RWPE2 (cell line): ENCODE results near the gene TRHDE.

Experiments
- ATAC-seq: fragments of 200-7000 bp; cut with Tn5 transposase; 3 replicates; pipeline ENCODE4 v1.9.1; 2021; ENCODE audit warnings: low read depth
- DNase-seq: peaks from one replicate; pipeline ENCODE4 v3.0.0-alpha.2; 2020; ENCODE audit warnings: low spot score
- H3K27ac ChIP-seq: fragments of 450-650 bp; 2 replicates; pipeline ENCODE4 v1.5.1; 2017; ENCODE audit warnings: mild to moderate bottlenecking; ENCODE audit not compliant: poor library complexity, severe bottlenecking
- H3K27me3 ChIP-seq: fragments of 250-450 bp; sonication (Bioruptor Pico); 2 replicates; pipeline ENCODE4 v1.5.1; 2021; ENCODE audit warnings: mild to moderate bottlenecking, moderate library complexity; ENCODE audit not compliant: insufficient read depth, poor library complexity, severe bottlenecking
- H3K36me3 ChIP-seq: fragments of 250-450 bp; sonication (Bioruptor Pico); 2 replicates; pipeline ENCODE4 v1.5.1; 2020; ENCODE audit warnings: low read depth, mild to moderate bottlenecking, moderate library complexity
- H3K4me1 ChIP-seq: fragments of 250-450 bp; sonication (Bioruptor Pico); 2 replicates; pipeline ENCODE4 v1.5.1; 2021; ENCODE audit warnings: mild to moderate bottlenecking, moderate library complexity; ENCODE audit not compliant: insufficient read depth, poor library complexity, severe bottlenecking
- H3K4me3 ChIP-seq: fragments of 250-450 bp; sonication (Bioruptor Pico); 2 replicates; pipeline ENCODE4 v1.5.1; 2021; ENCODE audit warnings: mild to moderate bottlenecking, moderate library complexity; ENCODE audit not compliant: severe bottlenecking
- H3K9me3 ChIP-seq: fragments of 250-450 bp; sonication (Bioruptor Pico); 2 replicates; pipeline ENCODE4 v1.5.1; 2021; ENCODE audit warnings: mild to moderate bottlenecking, moderate library complexity; ENCODE audit not compliant: severe bottlenecking
- CTCF ChIP-seq: fragments of 450-650 bp; IDR thresholded peaks from one replicate; pipeline ENCODE4 v1.5.1; 2017; ENCODE audit warnings: mild to moderate bottlenecking, moderate library complexity; ENCODE audit not compliant: poor library complexity, severe bottlenecking

Gene TRHDE

GRCh38 chr12:72349491-72349890, 77.3 kb downstream of the TRHDE start:
- H3K4me3 ChIP-seq: no peak overlapping the region
- TF ChIP-seq CTCF: no peak
- no peak overlapping the region for H3K27ac ChIP-seq
- no peaks in the 10 kb centered on the region for H3K36me3 ChIP-seq
- H3K27me3 ChIP-seq: peaks cover 6% of the 10 kb centered on the region
- DNase-seq: no peak
- no peaks in the 10 kb centered on the region for H3K4me1 ChIP-seq
- no peaks in the 10 kb centered on the region for H3K9me3 ChIP-seq
- ATAC-seq: no peak

- Histone ChIP-seq H3K36me3 (no peaks in the 10 kb centered on the region), H3K4me3 (no peak overlapping the region), H3K9me3 (no peaks in the 10 kb centered on the region), H3K27me3 (no peaks in the 10 kb centered on the region), H3K27ac (no peak overlapping the region), H3K4me1 (no peaks in the 10 kb centered on the region)
- no peak for DNase-seq
- ATAC-seq: no peak
- no peak for TF ChIP-seq CTCF
Observed at GRCh38 chr12:72359416-72359815, 87.2 kb downstream of the TRHDE start.

- ATAC-seq: no peak
- H3K36me3 ChIP-seq: no peaks in the 10 kb centered on the region
- H3K27me3 ChIP-seq: no peaks in the 10 kb centered on the region
- no peak for TF ChIP-seq CTCF
- no peak overlapping the region for H3K4me3 ChIP-seq
- no peaks in the 10 kb centered on the region for H3K9me3 ChIP-seq
- no peak for DNase-seq
- no peak overlapping the region for H3K27ac ChIP-seq
- no peaks in the 10 kb centered on the region for H3K4me1 ChIP-seq
Observed at GRCh38 chr12:72365151-72365550, 93.0 kb downstream of the TRHDE start.

- H3K9me3 ChIP-seq: no peaks in the 10 kb centered on the region
- no peak for TF ChIP-seq CTCF
- no peak overlapping the region for H3K4me3 ChIP-seq
- no peak overlapping the region for H3K27ac ChIP-seq
- no peaks in the 10 kb centered on the region for H3K27me3 ChIP-seq
- H3K4me1 ChIP-seq: no peaks in the 10 kb centered on the region
- ATAC-seq: no peak
- no peaks in the 10 kb centered on the region for H3K36me3 ChIP-seq
- DNase-seq: no peak
Observed at GRCh38 chr12:72366255-72366654, 94.1 kb downstream of the TRHDE start.

GRCh38 chr12:72368298-72368697, 96.1 kb downstream of the TRHDE start:
- H3K4me1 ChIP-seq: no peaks in the 10 kb centered on the region
- H3K36me3 ChIP-seq: no peaks in the 10 kb centered on the region
- no peak overlapping the region for H3K27ac ChIP-seq
- no peaks in the 10 kb centered on the region for H3K27me3 ChIP-seq
- ATAC-seq (no peak), DNase-seq (no peak)
- H3K9me3 ChIP-seq: no peaks in the 10 kb centered on the region
- H3K4me3 ChIP-seq: no peak overlapping the region
- no peak for TF ChIP-seq CTCF
